ENCODE results near the gene MACF1.

MACF1 gene

GRCh38 chr1:39425151-39425550 is 220.7 kb downstream of the MACF1 start:
- Histone ChIP-seq H3K36me3 (ENCODE audit: control insufficient read depth in 1 of 2, insufficient read depth in 2 of 2, low read length in 2 of 2) (peaks cover 37 to 51% of the 10 kb centered on the region in 2 donors), H3K27ac (ENCODE audit: low read length) (no peak overlapping the region), H3K9me3 (ENCODE audit: control insufficient read depth in 1 of 2, low read length in 2 of 2) (no peaks in the 10 kb centered on the region), H3K4me1 (ENCODE audit: control insufficient read depth in 1 of 2, insufficient read depth in 2 of 2, low read length in 2 of 2) (peaks cover 0 to 11% of the 10 kb centered on the region in 2 donors), H3K27me3 (ENCODE audit: low read depth, low read length) (no peaks in the 10 kb centered on the region), H3K4me3 (ENCODE audit: low read depth in 1 of 2, low read length in 2 of 2) (no peak overlapping the region)

- Histone ChIP-seq H3K4me1 (ENCODE audit: control insufficient read depth in 1 of 2, insufficient read depth in 2 of 2, low read length in 2 of 2) (peaks cover 0 to 11% of the 10 kb centered on the region in 2 donors), H3K4me3 (ENCODE audit: low read depth in 1 of 2, low read length in 2 of 2) (no peak overlapping the region), H3K27me3 (ENCODE audit: low read depth, low read length) (no peaks in the 10 kb centered on the region), H3K27ac (ENCODE audit: low read length) (no peak overlapping the region), H3K36me3 (ENCODE audit: control insufficient read depth in 1 of 2, insufficient read depth in 2 of 2, low read length in 2 of 2) (peaks cover 42 to 56% of the 10 kb centered on the region in 2 donors), H3K9me3 (ENCODE audit: control insufficient read depth in 1 of 2, low read length in 2 of 2) (no peaks in the 10 kb centered on the region)
Observed at GRCh38 chr1:39425634-39426033, 221.1 kb downstream of the MACF1 start.

- Histone ChIP-seq H3K36me3 (ENCODE audit: control insufficient read depth in 1 of 2, insufficient read depth in 2 of 2, low read length in 2 of 2) (peaks cover 46 to 61% of the 10 kb centered on the region in 2 donors), H3K27me3 (ENCODE audit: low read depth, low read length) (no peaks in the 10 kb centered on the region), H3K27ac (ENCODE audit: low read length) (no peak overlapping the region), H3K4me3 (ENCODE audit: low read depth in 1 of 2, low read length in 2 of 2) (no peak overlapping the region), H3K9me3 (ENCODE audit: control insufficient read depth in 1 of 2, low read length in 2 of 2) (no peaks in the 10 kb centered on the region), H3K4me1 (ENCODE audit: control insufficient read depth in 1 of 2, insufficient read depth in 2 of 2, low read length in 2 of 2) (peaks cover 0 to 11% of the 10 kb centered on the region in 2 donors)
Observed at GRCh38 chr1:39426346-39426745, 221.9 kb downstream of the MACF1 start.

- Histone ChIP-seq H3K27me3 (ENCODE audit: low read depth, low read length) (no peaks in the 10 kb centered on the region), H3K9me3 (ENCODE audit: control insufficient read depth in 1 of 2, low read length in 2 of 2) (no peaks in the 10 kb centered on the region), H3K4me1 (ENCODE audit: control insufficient read depth in 1 of 2, insufficient read depth in 2 of 2, low read length in 2 of 2) (peaks cover 0 to 11% of the 10 kb centered on the region in 2 donors), H3K4me3 (ENCODE audit: low read depth in 1 of 2, low read length in 2 of 2) (no peak overlapping the region), H3K27ac (ENCODE audit: low read length) (no peak overlapping the region), H3K36me3 (ENCODE audit: control insufficient read depth in 1 of 2, insufficient read depth in 2 of 2, low read length in 2 of 2) (peaks cover 51 to 60% of the 10 kb centered on the region in 2 donors)
Observed at GRCh38 chr1:39427374-39427773, 222.9 kb downstream of the MACF1 start.

- no peak overlapping the region for H3K4me3 ChIP-seq (ENCODE audit: low read depth in 1 of 2, low read length in 2 of 2)
- peaks cover 0 to 11% of the 10 kb centered on the region in 2 donors for H3K4me1 ChIP-seq (ENCODE audit: control insufficient read depth in 1 of 2, insufficient read depth in 2 of 2, low read length in 2 of 2)
- H3K27ac ChIP-seq (ENCODE audit: low read length): no peak overlapping the region
- H3K27me3 ChIP-seq (ENCODE audit: low read depth, low read length): no peaks in the 10 kb centered on the region
- no peaks in the 10 kb centered on the region for H3K9me3 ChIP-seq (ENCODE audit: control insufficient read depth in 1 of 2, low read length in 2 of 2)
- H3K36me3 ChIP-seq (ENCODE audit: control insufficient read depth in 1 of 2, insufficient read depth in 2 of 2, low read length in 2 of 2): peaks cover 51 to 60% of the 10 kb centered on the region in 2 donors
Observed at GRCh38 chr1:39427912-39428311, 223.4 kb downstream of the MACF1 start.

- H3K4me3 ChIP-seq (ENCODE audit: low read depth in 1 of 2, low read length in 2 of 2): no peak overlapping the region
- H3K9me3 ChIP-seq (ENCODE audit: control insufficient read depth in 1 of 2, low read length in 2 of 2): no peaks in the 10 kb centered on the region
- H3K27me3 ChIP-seq (ENCODE audit: low read depth, low read length): no peaks in the 10 kb centered on the region
- H3K4me1 ChIP-seq (ENCODE audit: control insufficient read depth in 1 of 2, insufficient read depth in 2 of 2, low read length in 2 of 2): no peaks in the 10 kb centered on the region
- peaks cover 65 to 73% of the 10 kb centered on the region in 2 donors for H3K36me3 ChIP-seq (ENCODE audit: control insufficient read depth in 1 of 2, insufficient read depth in 2 of 2, low read length in 2 of 2)
- H3K27ac ChIP-seq (ENCODE audit: low read length): peak overlapping the region; percentile 37
Observed at GRCh38 chr1:39431927-39432326, 227.4 kb downstream of the MACF1 start.

- Histone ChIP-seq H3K27me3 (ENCODE audit: low read depth, low read length) (no peaks in the 10 kb centered on the region), H3K4me3 (ENCODE audit: low read depth in 1 of 2, low read length in 2 of 2) (no peak overlapping the region), H3K27ac (ENCODE audit: low read length) (peak overlapping the region; percentile 73), H3K4me1 (ENCODE audit: control insufficient read depth in 1 of 2, insufficient read depth in 2 of 2, low read length in 2 of 2) (no peaks in the 10 kb centered on the region), H3K9me3 (ENCODE audit: control insufficient read depth in 1 of 2, low read length in 2 of 2) (no peaks in the 10 kb centered on the region), H3K36me3 (ENCODE audit: control insufficient read depth in 1 of 2, insufficient read depth in 2 of 2, low read length in 2 of 2) (peaks cover 71 to 73% of the 10 kb centered on the region in 2 donors)
Observed at GRCh38 chr1:39434797-39435395, 230.4 kb downstream of the MACF1 start.

GRCh38 chr1:39435597-39435996 is 231.1 kb downstream of the MACF1 start:
- Histone ChIP-seq H3K4me1 (ENCODE audit: control insufficient read depth in 1 of 2, insufficient read depth in 2 of 2, low read length in 2 of 2) (no peaks in the 10 kb centered on the region), H3K9me3 (ENCODE audit: control insufficient read depth in 1 of 2, low read length in 2 of 2) (no peaks in the 10 kb centered on the region), H3K27me3 (ENCODE audit: low read depth, low read length) (no peaks in the 10 kb centered on the region), H3K27ac (ENCODE audit: low read length) (peak overlapping the region; percentile 73), H3K4me3 (ENCODE audit: low read depth in 1 of 2, low read length in 2 of 2) (no peak overlapping the region), H3K36me3 (ENCODE audit: control insufficient read depth in 1 of 2, insufficient read depth in 2 of 2, low read length in 2 of 2) (peaks cover 64 to 72% of the 10 kb centered on the region in 2 donors)

- H3K27ac ChIP-seq (ENCODE audit: low read length): no peak overlapping the region
- H3K27me3 ChIP-seq (ENCODE audit: low read depth, low read length): no peaks in the 10 kb centered on the region
- peaks cover 68 to 77% of the 10 kb centered on the region in 2 donors for H3K36me3 ChIP-seq (ENCODE audit: control insufficient read depth in 1 of 2, insufficient read depth in 2 of 2, low read length in 2 of 2)
- no peak overlapping the region for H3K4me3 ChIP-seq (ENCODE audit: low read depth in 1 of 2, low read length in 2 of 2)
- H3K4me1 ChIP-seq (ENCODE audit: control insufficient read depth in 1 of 2, insufficient read depth in 2 of 2, low read length in 2 of 2): no peaks in the 10 kb centered on the region
- no peaks in the 10 kb centered on the region for H3K9me3 ChIP-seq (ENCODE audit: control insufficient read depth in 1 of 2, low read length in 2 of 2)
Observed at GRCh38 chr1:39436842-39437241, 232.3 kb downstream of the MACF1 start.

- H3K9me3 ChIP-seq (ENCODE audit: control insufficient read depth in 1 of 2, low read length in 2 of 2): no peaks in the 10 kb centered on the region
- H3K4me3 ChIP-seq (ENCODE audit: low read depth in 1 of 2, low read length in 2 of 2): no peak overlapping the region
- H3K4me1 ChIP-seq (ENCODE audit: control insufficient read depth in 1 of 2, insufficient read depth in 2 of 2, low read length in 2 of 2): no peaks in the 10 kb centered on the region
- H3K27me3 ChIP-seq (ENCODE audit: low read depth, low read length): no peaks in the 10 kb centered on the region
- H3K36me3 ChIP-seq (ENCODE audit: control insufficient read depth in 1 of 2, insufficient read depth in 2 of 2, low read length in 2 of 2): peaks cover 69 to 78% of the 10 kb centered on the region in 2 donors
- H3K27ac ChIP-seq (ENCODE audit: low read length): no peak overlapping the region
Observed at GRCh38 chr1:39438042-39438441, 233.5 kb downstream of the MACF1 start.

- Histone ChIP-seq H3K36me3 (ENCODE audit: control insufficient read depth in 1 of 2, insufficient read depth in 2 of 2, low read length in 2 of 2) (peaks cover 71 to 83% of the 10 kb centered on the region in 2 donors), H3K27ac (ENCODE audit: low read length) (no peak overlapping the region), H3K4me1 (ENCODE audit: control insufficient read depth in 1 of 2, insufficient read depth in 2 of 2, low read length in 2 of 2) (no peaks in the 10 kb centered on the region), H3K4me3 (ENCODE audit: low read depth in 1 of 2, low read length in 2 of 2) (no peak overlapping the region), H3K27me3 (ENCODE audit: low read depth, low read length) (no peaks in the 10 kb centered on the region), H3K9me3 (ENCODE audit: control insufficient read depth in 1 of 2, low read length in 2 of 2) (no peaks in the 10 kb centered on the region)
Observed at GRCh38 chr1:39440856-39441255, 236.4 kb downstream of the MACF1 start.

- Histone ChIP-seq H3K27me3 (ENCODE audit: low read depth, low read length) (no peaks in the 10 kb centered on the region), H3K27ac (ENCODE audit: low read length) (no peak overlapping the region), H3K9me3 (ENCODE audit: control insufficient read depth in 1 of 2, low read length in 2 of 2) (no peaks in the 10 kb centered on the region), H3K4me1 (ENCODE audit: control insufficient read depth in 1 of 2, insufficient read depth in 2 of 2, low read length in 2 of 2) (no peaks in the 10 kb centered on the region), H3K36me3 (ENCODE audit: control insufficient read depth in 1 of 2, insufficient read depth in 2 of 2, low read length in 2 of 2) (peaks cover 61 to 82% of the 10 kb centered on the region in 2 donors), H3K4me3 (ENCODE audit: low read depth in 1 of 2, low read length in 2 of 2) (no peak overlapping the region)
Observed at GRCh38 chr1:39441797-39442196, 237.3 kb downstream of the MACF1 start.

Data from muscle layer of duodenum (tissue), 2 donors.